Measurements from ENCODE around the gene CASP10. TPM values are rescaled to one million over a fixed set of nuclear protein-coding genes. Genes with fewer than 3 reads are reported as not detected.
A peak's percentile ranks its signal among the peaks of the same experiment; 100 is the strongest.
"Not testable (repeated sequence)": the region's sequence is repeated elsewhere in the genome, so short reads cannot be mapped to it uniquely, and the experiment has no call there.

The CASP10 gene
- total RNA-seq, 1 donor from 2014 or later, result 2.5 TPM

- Histone ChIP-seq H3K27me3 (ENCODE audit: control insufficient read depth, insufficient read depth, low read length) (no peaks in the 10 kb centered on the region), H3K4me3 (ENCODE audit: low read depth, low read length) (no peak overlapping the region), H3K36me3 (ENCODE audit: control insufficient read depth, insufficient read depth, low read length) (no peaks in the 10 kb centered on the region)
- DNase-seq (ENCODE audit: low read depth), result no peak
- TF ChIP-seq, protein P1, sequence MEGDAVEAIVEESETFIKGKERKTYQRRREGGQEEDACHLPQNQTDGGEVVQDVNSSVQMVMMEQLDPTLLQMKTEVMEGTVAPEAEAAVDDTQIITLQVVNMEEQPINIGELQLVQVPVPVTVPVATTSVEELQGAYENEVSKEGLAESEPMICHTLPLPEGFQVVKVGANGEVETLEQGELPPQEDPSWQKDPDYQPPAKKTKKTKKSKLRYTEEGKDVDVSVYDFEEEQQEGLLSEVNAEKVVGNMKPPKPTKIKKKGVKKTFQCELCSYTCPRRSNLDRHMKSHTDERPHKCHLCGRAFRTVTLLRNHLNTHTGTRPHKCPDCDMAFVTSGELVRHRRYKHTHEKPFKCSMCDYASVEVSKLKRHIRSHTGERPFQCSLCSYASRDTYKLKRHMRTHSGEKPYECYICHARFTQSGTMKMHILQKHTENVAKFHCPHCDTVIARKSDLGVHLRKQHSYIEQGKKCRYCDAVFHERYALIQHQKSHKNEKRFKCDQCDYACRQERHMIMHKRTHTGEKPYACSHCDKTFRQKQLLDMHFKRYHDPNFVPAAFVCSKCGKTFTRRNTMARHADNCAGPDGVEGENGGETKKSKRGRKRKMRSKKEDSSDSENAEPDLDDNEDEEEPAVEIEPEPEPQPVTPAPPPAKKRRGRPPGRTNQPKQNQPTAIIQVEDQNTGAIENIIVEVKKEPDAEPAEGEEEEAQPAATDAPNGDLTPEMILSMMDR (IDR thresholded peaks at IDR 0.05; ENCODE audit: insufficient read depth, low read length, poor library complexity, severe bottlenecking), result no peak
Observed at GRCh38 chr2:201156036-201156435, 26.9 kb upstream of the CASP10 start.

DNA sequence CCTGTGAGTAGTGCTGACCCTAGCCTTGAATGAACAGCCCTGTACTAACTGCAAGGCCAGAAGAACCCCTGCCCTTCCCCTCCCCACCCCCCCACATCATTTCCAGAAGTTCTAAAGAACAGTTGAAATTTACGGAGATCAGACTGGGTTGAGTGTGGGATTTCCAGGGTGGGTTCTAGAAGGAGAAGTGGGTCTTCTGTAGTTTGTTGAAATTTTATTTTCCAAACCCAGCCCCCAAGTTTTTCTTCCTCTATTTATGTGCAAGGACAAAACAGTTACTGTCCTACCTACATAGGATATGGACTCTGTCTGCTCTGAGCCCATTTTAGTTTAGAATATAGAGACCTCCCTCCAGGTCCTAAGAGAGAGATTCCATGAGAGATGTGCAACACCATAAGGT, 26.3 kb upstream of the CASP10 start:
- H3K27me3 ChIP-seq (ENCODE audit: control insufficient read depth, insufficient read depth, low read length), result no peaks in the 10 kb centered on the region
- no peak for DNase-seq (ENCODE audit: low read depth)
- H3K36me3 ChIP-seq (ENCODE audit: control insufficient read depth, insufficient read depth, low read length), result no peaks in the 10 kb centered on the region
- H3K4me3 ChIP-seq (ENCODE audit: low read depth, low read length), result no peak overlapping the region
- TF ChIP-seq, protein P1 (IDR thresholded peaks at IDR 0.05; ENCODE audit: insufficient read depth, low read length, poor library complexity, severe bottlenecking), result no peak

DNA sequence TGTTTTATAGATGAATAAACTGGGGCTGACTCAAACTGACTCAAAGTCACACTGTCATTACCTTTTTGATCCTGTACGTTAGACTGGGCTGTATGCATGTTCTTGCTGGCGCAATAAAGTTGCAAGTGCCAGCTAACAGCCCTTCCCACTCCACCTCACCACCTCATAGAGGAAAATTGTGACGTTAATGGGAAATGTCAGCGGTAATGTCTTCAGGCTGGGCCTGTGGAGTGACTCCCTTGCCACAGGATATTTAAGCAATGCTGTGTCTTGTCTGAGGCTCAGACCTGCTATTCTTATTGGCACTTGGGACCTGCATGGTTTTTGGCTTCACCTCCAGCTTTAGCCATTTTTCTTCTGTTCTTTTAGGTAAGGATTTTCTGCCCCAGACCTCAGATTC, 25.2 kb upstream of the CASP10 start:
- Histone ChIP-seq H3K4me3 (ENCODE audit: low read depth, low read length) (no peak overlapping the region), H3K36me3 (ENCODE audit: control insufficient read depth, insufficient read depth, low read length) (no peaks in the 10 kb centered on the region), H3K27me3 (ENCODE audit: control insufficient read depth, insufficient read depth, low read length) (no peaks in the 10 kb centered on the region)
- TF ChIP-seq, protein P1 (IDR thresholded peaks at IDR 0.05; ENCODE audit: insufficient read depth, low read length, poor library complexity, severe bottlenecking), result no peak
- no peak for DNase-seq (ENCODE audit: low read depth)

DNA sequence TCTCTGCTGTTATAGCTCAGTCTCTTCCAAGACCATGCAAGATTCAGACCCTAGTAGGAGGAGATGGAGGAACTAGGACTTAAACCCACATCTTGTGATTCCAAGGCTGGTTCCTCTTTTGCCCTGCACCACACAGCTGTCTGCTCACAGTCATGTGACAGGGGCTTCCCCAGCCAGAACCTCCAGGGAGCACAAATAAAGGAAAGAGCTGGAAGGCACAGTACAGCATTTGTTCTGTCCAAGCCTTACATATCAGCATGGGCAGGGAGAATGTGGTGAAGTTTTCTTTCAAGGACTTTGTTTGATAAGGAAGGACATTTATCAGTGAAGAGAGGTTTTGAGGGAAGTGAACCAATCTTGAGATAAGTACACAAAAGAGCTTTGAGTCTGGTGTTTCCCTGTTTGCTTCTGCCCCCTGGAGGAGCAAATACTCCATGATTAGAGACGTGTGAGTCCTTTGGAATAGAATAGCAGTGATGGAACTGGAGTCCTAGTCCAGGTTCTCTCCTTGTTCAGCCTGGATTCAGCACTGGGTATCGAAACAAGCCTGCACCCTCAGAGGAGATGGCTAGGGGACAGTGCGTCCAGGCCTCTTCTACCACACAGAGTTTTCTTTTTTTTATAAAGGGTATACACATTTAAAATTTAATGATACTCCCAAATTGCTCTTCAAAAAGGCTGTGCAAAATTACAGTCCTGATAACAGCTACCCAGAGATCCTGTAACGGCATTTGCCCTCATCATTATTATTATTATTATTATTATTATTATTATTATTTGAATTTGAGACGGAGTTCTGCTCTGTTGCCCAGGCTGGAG, 24.6 kb upstream of the CASP10 start:
- no peak overlapping the region for H3K4me3 ChIP-seq (ENCODE audit: low read depth, low read length)
- no peaks in the 10 kb centered on the region for H3K27me3 ChIP-seq (ENCODE audit: control insufficient read depth, insufficient read depth, low read length)
- DNase-seq (ENCODE audit: low read depth), result peak; percentile 48
- TF ChIP-seq, protein P1 (IDR thresholded peaks at IDR 0.05; ENCODE audit: insufficient read depth, low read length, poor library complexity, severe bottlenecking), result peak; percentile 69
- H3K36me3 ChIP-seq (ENCODE audit: control insufficient read depth, insufficient read depth, low read length), result no peaks in the 10 kb centered on the region

DNA sequence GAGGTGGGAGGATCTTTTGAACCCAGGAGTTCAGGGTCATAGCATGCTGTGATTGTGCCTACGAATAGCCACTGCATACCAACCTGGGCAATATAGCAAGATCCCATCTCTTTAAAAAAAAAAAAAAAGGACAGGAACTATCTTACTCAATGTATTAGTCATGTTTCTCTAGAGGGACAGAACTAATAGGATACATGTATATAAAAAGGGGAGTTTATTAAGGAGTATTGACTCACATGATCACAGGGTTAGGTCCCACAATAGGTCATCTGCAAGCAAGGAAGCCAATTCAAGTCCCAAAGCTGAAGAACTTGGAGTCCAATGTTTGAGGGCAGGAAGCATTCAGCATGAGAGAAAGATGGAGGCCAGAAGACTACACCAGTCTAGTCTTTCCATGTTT, 18.8 kb upstream of the CASP10 start:
- Histone ChIP-seq H3K4me3 (ENCODE audit: low read depth, low read length) (no peak overlapping the region), H3K36me3 (ENCODE audit: control insufficient read depth, insufficient read depth, low read length) (no peaks in the 10 kb centered on the region), H3K27me3 (ENCODE audit: control insufficient read depth, insufficient read depth, low read length) (no peaks in the 10 kb centered on the region)
- no peak for DNase-seq (ENCODE audit: low read depth)
- TF ChIP-seq, protein P1 (IDR thresholded peaks at IDR 0.05; ENCODE audit: insufficient read depth, low read length, poor library complexity, severe bottlenecking), result no peak

DNA sequence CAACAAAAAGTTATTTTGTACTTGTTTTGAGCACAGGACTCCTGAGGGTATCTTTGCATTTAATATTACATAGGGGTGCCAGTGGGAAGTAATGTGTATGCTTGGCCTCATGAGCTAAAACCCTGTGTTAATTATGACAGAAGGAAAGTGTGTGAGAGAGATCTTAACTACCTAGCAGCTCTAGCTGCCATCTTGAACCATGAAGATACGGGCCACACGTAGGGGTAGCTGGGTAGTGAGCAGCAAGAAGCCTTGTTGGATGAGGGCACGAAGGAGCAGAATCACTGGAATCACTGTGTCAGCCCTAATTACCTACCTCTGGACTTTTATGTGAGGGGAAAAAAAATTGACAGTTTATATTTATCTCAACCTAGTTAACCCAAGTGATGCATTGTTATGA, 15.4 kb upstream of the CASP10 start:
- H3K36me3 ChIP-seq (ENCODE audit: control insufficient read depth, insufficient read depth, low read length), result no peaks in the 10 kb centered on the region

DNA sequence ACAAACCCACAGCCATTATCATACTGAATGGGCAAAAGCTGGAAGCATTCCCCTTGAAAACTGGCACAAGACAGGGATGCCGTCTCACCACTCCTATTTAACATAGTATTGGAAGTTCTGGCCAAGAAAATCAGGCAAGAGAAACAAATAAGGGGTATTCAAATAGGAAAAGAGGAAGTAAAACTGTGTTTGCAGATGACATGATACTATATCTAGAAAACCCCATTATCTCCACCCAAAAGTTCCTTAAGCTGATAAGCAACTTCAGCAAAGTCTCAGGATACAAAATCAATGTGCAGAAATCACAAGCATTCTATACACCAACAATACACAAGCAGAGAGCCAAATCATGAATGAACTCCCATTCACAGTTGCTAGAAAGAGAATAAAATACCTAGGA, 14.4 kb upstream of the CASP10 start:
- DNase-seq (ENCODE audit: low read depth); H3K4me3 ChIP-seq (ENCODE audit: low read depth, low read length); H3K27me3 ChIP-seq (ENCODE audit: control insufficient read depth, insufficient read depth, low read length); H3K36me3 ChIP-seq (ENCODE audit: control insufficient read depth, insufficient read depth, low read length): not testable (repeated sequence)

More for the DNA sequence above, 15.4 kb upstream of the CASP10 start:
- Histone ChIP-seq H3K4me3 (ENCODE audit: low read depth, low read length) (no peak overlapping the region), H3K27me3 (ENCODE audit: control insufficient read depth, insufficient read depth, low read length) (no peaks in the 10 kb centered on the region)
- TF ChIP-seq, protein P1 (IDR thresholded peaks at IDR 0.05; ENCODE audit: insufficient read depth, low read length, poor library complexity, severe bottlenecking), result no peak
- no peak for DNase-seq (ENCODE audit: low read depth)

Measured in kidney epithelial cell (primary cell).